Stimulated activated CD4-positive, alpha-beta T cell treated with anti-CD3 and anti-CD28 coated beads, TNF-alpha, amount 100 ng/mL, for 48 hours (primary cell): ENCODE data around the gene KRTAP5-2.

Source experiments
- DNase-seq, 3 donors: peaks; one replicate each; pipeline ENCODE4 v3.0.0-alpha.2; 2020; ENCODE audit warnings: low read depth in 3 of 3

Gene KRTAP5-2

DNA sequence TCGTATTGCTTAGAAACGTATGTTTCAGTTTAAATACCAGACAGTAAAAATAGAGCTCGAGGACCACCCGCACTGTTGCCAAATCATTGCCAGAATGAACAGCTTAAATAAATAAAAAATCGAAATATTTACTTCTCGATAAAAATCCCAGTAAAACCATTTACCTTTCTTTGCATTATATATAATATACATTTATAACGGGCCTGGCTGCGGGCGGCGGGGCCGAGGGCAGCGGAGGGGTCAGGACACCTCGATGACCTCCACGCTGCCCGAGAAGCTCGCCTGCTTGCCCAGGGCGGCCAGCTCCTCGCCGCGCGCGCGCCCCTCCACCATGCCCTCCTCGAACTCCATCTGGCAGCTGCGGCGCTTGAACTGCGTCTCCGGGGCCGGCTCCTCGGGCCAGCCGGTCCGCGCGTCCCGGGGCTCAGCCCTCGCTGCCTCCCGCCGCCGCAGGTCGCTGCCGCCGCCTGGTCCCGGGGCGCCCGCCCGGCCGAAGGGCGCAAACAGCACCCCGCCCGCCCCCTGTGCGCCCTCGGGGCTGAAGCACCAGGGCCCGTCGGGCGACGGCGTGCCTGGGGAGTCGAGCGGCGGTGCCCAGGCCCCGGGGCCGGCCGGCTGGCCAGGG lies 41.7 kb downstream of the KRTAP5-2 start:
- DNase-seq: no peak

DNA sequence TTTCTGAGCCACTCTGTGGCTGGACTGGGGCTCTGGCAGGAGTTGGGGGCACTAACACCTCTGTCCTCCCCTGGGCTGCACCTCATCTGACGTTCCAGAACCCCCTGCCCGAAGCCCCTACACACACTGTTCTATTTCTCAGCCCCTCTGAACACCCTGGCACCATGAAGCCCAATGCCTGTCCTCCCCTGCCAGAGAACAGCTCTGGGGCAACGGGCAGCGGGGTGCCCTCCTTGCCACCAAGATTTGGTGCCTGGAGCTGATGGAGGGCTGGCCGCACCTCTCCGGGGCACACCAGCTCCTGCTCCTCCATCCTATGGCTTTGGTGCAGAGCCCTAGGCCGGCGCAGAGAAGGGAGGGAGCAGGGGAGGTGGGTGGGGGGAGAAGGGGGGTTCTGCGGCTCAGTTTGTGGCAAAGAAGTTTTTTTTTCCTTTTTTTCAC lies 42.4 kb downstream of the KRTAP5-2 start:
- DNase-seq: no peak

DNA sequence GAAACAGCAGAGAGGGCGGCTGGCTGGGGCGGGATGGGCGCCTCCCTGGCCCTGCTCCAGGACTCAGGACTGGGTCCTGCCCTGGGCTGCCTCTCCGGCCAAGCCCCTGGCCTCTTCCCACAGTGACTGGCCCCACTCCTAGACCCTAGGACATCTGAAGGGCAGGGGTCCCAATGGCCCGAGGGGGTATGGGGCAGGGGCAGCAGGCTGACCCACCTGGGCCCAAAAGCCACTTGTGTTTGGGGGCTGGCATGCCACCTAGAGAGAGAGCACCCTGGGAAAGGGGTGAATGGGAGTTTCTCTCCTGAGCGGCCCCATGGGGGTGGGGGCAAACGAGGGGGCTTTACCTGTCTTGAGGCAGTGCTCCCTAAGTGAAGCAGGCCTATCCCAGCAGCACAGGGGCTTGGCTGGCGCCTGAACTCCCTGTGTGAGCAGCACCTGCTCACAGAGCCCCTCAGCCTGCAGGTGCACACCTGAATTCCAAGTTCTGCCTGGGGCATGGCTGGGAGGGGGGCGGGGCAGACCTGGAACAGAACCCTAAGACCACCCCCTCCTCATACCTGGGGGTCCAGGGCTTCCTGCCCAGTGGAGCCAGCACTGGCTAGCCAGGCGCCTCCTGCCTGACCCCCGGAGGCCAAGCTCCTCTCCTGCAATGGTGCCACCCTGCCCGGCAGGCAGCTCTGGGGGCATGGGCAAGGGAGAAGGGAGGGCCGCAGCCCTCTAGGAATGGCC lies 42.9 kb downstream of the KRTAP5-2 start:
- no peak for DNase-seq

DNA sequence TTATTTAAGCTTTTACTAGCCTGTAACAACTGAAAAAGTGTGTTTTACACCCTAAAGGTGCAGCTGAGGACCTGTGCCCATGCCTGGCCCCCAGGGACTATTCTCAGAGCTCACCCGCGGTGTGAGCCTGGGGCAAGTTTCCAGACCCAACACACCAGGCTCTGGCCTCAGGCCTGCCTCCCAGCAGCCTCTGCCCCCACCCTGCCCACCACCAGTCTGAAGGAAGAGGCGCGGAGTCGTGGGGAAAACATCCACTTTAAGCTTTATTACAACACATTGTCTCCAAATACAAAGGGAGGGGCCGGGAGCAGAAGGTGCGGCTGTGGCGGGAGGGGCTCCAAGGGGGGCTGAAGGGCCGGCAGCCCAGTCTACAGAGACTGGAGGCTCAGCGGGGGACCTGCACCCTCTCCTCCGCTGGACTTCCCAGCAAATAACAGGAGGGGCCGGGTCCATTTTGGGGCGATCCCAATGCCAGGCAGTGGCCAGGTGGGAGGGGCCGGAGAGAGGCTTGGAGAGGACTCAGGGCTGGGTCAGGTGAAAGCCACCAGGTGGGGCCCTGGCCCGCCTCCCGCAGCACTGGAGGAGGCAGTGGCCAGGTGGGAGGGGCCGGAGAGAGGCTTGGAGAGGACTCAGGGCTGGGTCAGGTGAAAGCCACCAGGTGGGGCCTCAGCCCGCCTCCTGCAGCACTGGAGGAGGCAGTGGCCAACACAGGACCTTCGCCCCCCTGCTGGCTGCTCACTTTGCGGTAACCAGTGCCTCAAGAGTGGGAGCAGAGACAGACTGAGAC lies 44.1 kb downstream of the KRTAP5-2 start:
- DNase-seq: no peak

DNA sequence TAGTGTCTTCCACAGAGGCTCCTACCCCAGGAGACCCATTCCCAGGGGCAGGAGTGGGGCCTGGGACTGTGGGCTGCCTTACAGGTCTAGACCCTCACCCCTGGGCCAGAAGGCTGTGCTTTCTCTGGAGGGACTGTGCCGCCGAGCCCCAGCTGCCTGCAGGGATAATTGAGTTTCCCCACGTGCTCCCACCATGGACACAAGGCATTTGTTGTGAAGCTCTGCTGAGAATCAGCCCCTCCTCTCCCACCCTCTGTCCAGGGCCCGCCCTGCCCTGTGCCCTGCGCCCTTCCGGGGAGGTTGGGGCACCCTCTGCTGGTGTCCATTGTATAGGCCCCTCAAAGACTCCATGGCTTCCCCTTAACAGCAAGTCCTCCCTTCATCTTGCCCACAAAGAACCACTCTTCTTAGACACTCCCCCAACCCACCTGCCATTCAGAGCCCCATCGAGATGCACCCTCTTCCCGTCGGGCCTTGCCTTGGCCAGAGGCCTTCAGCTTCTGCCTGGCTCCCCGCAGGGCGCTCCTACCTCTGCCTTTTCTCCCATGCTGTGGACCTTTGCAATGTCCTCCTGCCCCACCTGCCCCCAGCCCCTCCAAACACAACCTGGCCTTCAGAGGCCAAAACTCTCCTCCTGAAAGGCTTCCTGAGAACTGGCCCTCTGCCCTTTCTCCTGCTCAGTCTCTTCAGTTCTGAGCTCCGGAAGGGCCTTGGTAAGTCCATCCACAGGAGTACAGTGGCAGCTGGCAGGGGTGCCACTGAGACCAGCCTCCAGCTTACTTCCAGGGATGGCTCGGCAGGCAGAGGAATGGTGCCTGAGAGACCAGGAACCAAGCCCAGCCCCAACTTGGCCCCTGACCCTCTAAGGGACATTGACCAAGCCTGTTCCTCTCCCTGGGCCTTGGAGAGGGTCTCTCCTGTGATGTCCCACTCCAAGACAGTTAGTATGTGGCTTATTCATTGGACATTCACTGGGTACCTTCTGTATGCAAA lies 48.5 kb downstream of the KRTAP5-2 start:
- no peak for DNase-seq

DNA sequence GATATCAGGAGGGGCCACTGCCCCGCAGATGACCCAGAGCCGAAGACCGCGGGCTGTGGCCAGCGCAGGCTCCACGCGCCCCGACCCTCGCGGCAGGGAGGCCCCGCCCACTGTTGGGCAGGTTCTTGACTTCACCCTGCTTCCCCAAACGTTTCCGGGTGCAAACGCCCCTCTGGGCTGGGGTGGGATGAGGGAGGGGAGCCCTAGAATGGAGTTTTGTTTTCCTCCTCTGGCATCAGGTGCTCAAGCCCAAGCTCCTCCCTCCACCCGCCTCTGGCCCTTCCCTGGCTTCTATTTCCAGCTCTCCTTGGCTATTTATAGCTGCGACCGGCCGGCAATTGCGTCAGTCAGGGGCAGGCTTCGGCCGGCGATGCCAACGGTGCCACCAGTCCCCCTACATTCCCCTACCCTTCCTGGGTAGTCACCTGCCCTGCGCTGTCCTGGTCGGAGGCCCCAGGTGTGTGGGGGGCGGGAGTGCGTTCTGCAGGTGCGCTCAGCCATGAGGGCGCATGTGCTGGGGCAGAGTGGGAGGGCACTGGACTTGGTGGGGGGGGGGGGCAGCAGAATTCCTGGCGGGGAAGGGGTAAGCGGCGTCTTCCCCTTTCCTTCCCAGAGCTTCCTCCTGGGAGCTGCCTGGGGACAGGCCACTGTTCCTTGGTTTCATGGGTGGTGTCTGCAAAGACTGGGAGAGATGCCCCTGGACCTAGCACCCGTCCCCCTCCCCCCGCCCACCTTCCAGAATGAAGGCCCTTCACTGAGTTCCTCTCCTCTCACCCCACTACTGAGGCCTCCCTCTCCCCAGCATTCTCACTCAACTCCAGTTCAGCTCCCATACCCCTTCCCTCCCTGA lies 49.6 kb downstream of the KRTAP5-2 start:
- DNase-seq: no peak

DNA sequence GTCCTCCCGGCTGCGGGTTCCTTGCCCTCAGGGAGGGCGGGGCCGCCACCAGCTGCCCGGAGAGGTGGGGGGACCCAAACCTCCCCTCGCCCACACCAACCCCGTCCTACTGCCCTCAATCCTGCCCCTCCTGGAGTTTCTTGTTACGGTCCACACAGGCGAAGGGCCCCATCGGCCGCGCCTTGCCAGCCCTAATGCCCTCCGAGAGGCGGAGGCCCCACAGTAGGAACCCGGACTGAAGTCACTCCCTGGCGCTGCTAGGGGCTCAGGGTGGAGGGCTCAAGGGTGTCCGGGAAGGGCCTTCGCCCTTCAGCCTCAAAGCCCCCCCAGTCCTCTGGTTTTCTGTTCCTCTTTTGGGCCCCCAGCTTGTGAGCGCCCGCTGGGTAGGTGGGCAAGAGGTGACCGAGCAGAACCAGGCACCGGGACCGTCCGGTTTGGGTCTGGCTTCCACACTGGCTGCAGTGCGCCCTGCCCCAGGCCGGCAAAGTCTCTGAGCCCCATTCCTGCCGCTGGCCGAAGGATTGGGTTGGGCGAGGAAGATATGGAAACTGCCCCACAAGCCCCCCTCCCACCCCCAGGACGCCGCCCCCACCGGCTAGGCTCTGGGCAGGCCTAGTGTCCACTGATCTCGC lies 50.5 kb downstream of the KRTAP5-2 start:
- DNase-seq: no peak
